Measurements from ENCODE around the gene ITPKC.

DNA sequence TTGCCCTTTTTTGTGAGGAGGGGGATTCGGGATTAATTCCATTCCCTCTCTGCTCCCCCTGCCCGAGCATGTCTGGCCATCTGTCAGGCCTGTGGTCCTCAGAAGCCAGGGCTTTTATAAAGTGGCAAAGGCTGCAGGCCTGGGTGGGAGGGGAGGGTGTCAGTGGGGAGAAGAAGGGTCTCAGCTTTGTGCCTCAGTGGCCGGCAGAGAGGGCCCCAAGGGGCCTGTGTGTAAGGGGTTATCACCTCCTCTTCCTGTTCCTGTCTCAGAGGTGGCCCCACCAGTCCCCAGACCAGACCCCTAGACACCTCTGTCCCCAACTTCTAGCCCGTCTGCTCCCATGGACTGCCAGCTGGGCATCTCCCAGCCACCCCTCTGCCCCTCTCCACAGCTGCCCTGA lies 23.0 kb upstream of the ITPKC start:
- TF ChIP-seq, protein P1, sequence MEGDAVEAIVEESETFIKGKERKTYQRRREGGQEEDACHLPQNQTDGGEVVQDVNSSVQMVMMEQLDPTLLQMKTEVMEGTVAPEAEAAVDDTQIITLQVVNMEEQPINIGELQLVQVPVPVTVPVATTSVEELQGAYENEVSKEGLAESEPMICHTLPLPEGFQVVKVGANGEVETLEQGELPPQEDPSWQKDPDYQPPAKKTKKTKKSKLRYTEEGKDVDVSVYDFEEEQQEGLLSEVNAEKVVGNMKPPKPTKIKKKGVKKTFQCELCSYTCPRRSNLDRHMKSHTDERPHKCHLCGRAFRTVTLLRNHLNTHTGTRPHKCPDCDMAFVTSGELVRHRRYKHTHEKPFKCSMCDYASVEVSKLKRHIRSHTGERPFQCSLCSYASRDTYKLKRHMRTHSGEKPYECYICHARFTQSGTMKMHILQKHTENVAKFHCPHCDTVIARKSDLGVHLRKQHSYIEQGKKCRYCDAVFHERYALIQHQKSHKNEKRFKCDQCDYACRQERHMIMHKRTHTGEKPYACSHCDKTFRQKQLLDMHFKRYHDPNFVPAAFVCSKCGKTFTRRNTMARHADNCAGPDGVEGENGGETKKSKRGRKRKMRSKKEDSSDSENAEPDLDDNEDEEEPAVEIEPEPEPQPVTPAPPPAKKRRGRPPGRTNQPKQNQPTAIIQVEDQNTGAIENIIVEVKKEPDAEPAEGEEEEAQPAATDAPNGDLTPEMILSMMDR (IDR thresholded peaks at IDR 0.05 in 2 of 3, conservative IDR thresholded peaks at IDR 0.05 in 1 of 3; ENCODE audit: control insufficient read depth in 2 of 3, extremely low read depth in 1 of 3, insufficient read depth in 1 of 3, low read depth in 3 of 3, low read length in 3 of 3): no peak
- no peak for TF ChIP-seq POLR2A (IDR thresholded peaks at IDR 0.05; ENCODE audit: low read depth, low read length)
- no peak for TF ChIP-seq TCF7 (IDR thresholded peaks at IDR 0.05; ENCODE audit: borderline replicate concordance)
- TF ChIP-seq RBBP5 (conservative IDR thresholded peaks at IDR 0.05): no peak
- no peak for TF ChIP-seq BHLHE40 (IDR thresholded peaks at IDR 0.05; ENCODE audit: borderline replicate concordance in 1 of 2, low read depth in 2 of 2, low read length in 1 of 2)
- TF ChIP-seq EZH2 (IDR thresholded peaks at IDR 0.05; ENCODE audit: borderline replicate concordance, control insufficient read depth, low read depth, low read length): no peak
- no peak for TF ChIP-seq SIN3A (IDR thresholded peaks at IDR 0.05; ENCODE audit: low read depth, low read length)
- TF ChIP-seq ETV6 (conservative IDR thresholded peaks at IDR 0.05 in 1 of 2, IDR thresholded peaks at IDR 0.05 in 1 of 2; ENCODE audit: borderline replicate concordance in 1 of 2, low read depth in 1 of 2): no peak
- TF ChIP-seq CHD1 (IDR thresholded peaks at IDR 0.05; ENCODE audit: low read depth, low read length): no peak
- TF ChIP-seq STAT1 (conservative IDR thresholded peaks at IDR 0.05): no peak
- TF ChIP-seq SREBF2 (IDR thresholded peaks at IDR 0.05; ENCODE audit: low read length): no peak
- TF ChIP-seq ZNF217 (IDR thresholded peaks at IDR 0.05): no peak
- no peak for TF ChIP-seq BRCA1 (IDR thresholded peaks at IDR 0.05; ENCODE audit: low read depth, low read length)
- TF ChIP-seq HDAC6 (IDR thresholded peaks at IDR 0.05; ENCODE audit: unreplicated experiment): no peak

All from GM12878 (cell line).